ENCODE measurements around the gene VPS26B. TPM values are rescaled to one million over a fixed set of nuclear protein-coding genes. Genes with fewer than 3 reads are reported as not detected.
A peak's percentile ranks its signal among the peaks of the same experiment; 100 is the strongest.

VPS26B gene
- total RNA-seq, 2 donors from 2014 or later, result 32.5 to 33.6 TPM

GRCh38 chr11:134226806-134227325 lies 2.4 kb downstream of the VPS26B start:
- no peaks in the 10 kb centered on the region for H3K9me3 Mint-ChIP-seq
- no peak overlapping the region for H3K27ac Mint-ChIP-seq
- H3K36me3 Mint-ChIP-seq (ENCODE audit: low read depth), result peaks cover 3% of the 10 kb centered on the region
- Histone ChIP-seq H3K27ac (ENCODE audit: low read depth, low read length) (no peak overlapping the region), H3K9me3 (ENCODE audit: control insufficient read depth, low read length) (no peaks in the 10 kb centered on the region), H3K36me3 (ENCODE audit: control insufficient read depth, insufficient read depth, low read length) (peaks cover 4% of the 10 kb centered on the region), H3K4me1 (ENCODE audit: control insufficient read depth, insufficient read depth, low read length) (peaks cover 12% of the 10 kb centered on the region), H3K27me3 (ENCODE audit: control insufficient read depth, insufficient read depth, low read length, poor library complexity, severe bottlenecking) (no peaks in the 10 kb centered on the region), H3K9ac (ENCODE audit: extremely low read depth, low read length, poor library complexity, severe bottlenecking) (no peak overlapping the region), H3K4me3 (ENCODE audit: low read length) (peak overlapping the region; percentile 93)
- no peak for DNase-seq
- TF ChIP-seq, protein P1, sequence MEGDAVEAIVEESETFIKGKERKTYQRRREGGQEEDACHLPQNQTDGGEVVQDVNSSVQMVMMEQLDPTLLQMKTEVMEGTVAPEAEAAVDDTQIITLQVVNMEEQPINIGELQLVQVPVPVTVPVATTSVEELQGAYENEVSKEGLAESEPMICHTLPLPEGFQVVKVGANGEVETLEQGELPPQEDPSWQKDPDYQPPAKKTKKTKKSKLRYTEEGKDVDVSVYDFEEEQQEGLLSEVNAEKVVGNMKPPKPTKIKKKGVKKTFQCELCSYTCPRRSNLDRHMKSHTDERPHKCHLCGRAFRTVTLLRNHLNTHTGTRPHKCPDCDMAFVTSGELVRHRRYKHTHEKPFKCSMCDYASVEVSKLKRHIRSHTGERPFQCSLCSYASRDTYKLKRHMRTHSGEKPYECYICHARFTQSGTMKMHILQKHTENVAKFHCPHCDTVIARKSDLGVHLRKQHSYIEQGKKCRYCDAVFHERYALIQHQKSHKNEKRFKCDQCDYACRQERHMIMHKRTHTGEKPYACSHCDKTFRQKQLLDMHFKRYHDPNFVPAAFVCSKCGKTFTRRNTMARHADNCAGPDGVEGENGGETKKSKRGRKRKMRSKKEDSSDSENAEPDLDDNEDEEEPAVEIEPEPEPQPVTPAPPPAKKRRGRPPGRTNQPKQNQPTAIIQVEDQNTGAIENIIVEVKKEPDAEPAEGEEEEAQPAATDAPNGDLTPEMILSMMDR (conservative IDR thresholded peaks at IDR 0.05), result no peak
- no peaks in the 10 kb centered on the region for H3K27me3 Mint-ChIP-seq (ENCODE audit: insufficient read depth)
- peak overlapping the region; percentile 72 for H3K4me3 Mint-ChIP-seq
- 93 to 100% methylated on average over 1 to 5 of the region's 5 CpGs for WGBS, 2 experiments (ENCODE audit: insufficient coverage in 1 of 2, insufficient read length in 1 of 2)
- H3K4me1 Mint-ChIP-seq, result peaks cover 22% of the 10 kb centered on the region

- WGBS, 2 experiments (ENCODE audit: insufficient coverage in 1 of 2, insufficient read length in 1 of 2), result 90 to 91% methylated on average over 5 to 6 of the region's 6 CpGs
- H3K9me3 Mint-ChIP-seq, result no peaks in the 10 kb centered on the region
- TF ChIP-seq, protein P1 (conservative IDR thresholded peaks at IDR 0.05), result no peak
- Histone ChIP-seq H3K9ac (ENCODE audit: extremely low read depth, low read length, poor library complexity, severe bottlenecking) (no peak overlapping the region), H3K27ac (ENCODE audit: low read depth, low read length) (no peak overlapping the region), H3K4me3 (ENCODE audit: low read length) (no peak overlapping the region), H3K27me3 (ENCODE audit: control insufficient read depth, insufficient read depth, low read length, poor library complexity, severe bottlenecking) (no peaks in the 10 kb centered on the region), H3K9me3 (ENCODE audit: control insufficient read depth, low read length) (no peaks in the 10 kb centered on the region), H3K36me3 (ENCODE audit: control insufficient read depth, insufficient read depth, low read length) (peaks cover 4% of the 10 kb centered on the region), H3K4me1 (ENCODE audit: control insufficient read depth, insufficient read depth, low read length) (peaks cover 6% of the 10 kb centered on the region)
- no peaks in the 10 kb centered on the region for H3K27me3 Mint-ChIP-seq (ENCODE audit: insufficient read depth)
- no peak overlapping the region for H3K27ac Mint-ChIP-seq
- H3K4me1 Mint-ChIP-seq, result peaks cover 14% of the 10 kb centered on the region
- DNase-seq, result no peak
- no peak overlapping the region for H3K4me3 Mint-ChIP-seq
- H3K36me3 Mint-ChIP-seq (ENCODE audit: low read depth), result peaks cover 3% of the 10 kb centered on the region
These were observed 4.2 kb downstream of the VPS26B start for GRCh38 chr11:134228625-134229024.

DNA sequence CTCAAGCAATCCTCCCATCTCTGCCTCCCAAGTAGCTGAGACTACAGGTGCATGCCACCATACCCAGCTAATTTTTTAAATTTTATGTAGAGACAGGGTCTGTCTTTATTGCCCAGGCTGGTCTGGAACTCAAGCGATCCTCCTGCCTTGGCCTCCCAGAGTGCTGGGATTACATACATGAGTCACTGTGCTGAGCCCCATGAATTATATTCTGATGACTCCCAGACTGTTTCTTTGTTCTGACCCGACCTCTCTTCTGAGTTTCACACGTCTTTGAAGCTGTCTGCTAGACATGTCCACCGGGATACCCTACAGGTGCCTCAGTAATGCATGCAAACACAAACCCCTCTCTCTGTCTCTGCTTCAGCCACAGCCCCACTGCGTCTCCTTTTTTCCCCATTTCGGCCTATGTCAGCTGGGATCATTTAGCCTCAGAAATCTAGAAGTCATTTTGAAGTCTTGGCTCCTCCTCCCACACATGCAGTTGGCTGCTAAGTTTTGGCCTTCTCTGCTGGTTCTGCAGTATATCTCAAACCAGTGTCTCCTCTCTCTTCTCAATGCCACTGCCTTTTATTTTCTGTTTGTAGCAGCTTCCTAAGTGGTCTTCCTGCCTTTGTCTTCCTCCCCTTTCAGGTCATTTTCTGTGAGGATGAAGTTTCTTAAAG lies 4.8 kb downstream of the VPS26B start:
- peaks cover 3% of the 10 kb centered on the region for H3K36me3 Mint-ChIP-seq (ENCODE audit: low read depth)
- H3K27me3 ChIP-seq (ENCODE audit: control insufficient read depth, insufficient read depth, low read length, poor library complexity, severe bottlenecking), result no peaks in the 10 kb centered on the region
- DNase-seq, result no peak
- H3K4me3 Mint-ChIP-seq, result no peak overlapping the region
- peaks cover 4% of the 10 kb centered on the region for H3K36me3 ChIP-seq (ENCODE audit: control insufficient read depth, insufficient read depth, low read length)
- no peaks in the 10 kb centered on the region for H3K27me3 Mint-ChIP-seq (ENCODE audit: insufficient read depth)
- WGBS, 2 experiments (ENCODE audit: insufficient coverage in 1 of 2, insufficient read length in 1 of 2), result 78 to 81% methylated on average over 5 to 6 of the region's 6 CpGs
- no peak overlapping the region for H3K4me3 ChIP-seq (ENCODE audit: low read length)
- TF ChIP-seq, protein P1 (conservative IDR thresholded peaks at IDR 0.05), result no peak
- no peak overlapping the region for H3K27ac ChIP-seq (ENCODE audit: low read depth, low read length)
- peaks cover 6% of the 10 kb centered on the region for H3K4me1 ChIP-seq (ENCODE audit: control insufficient read depth, insufficient read depth, low read length)
- H3K9ac ChIP-seq (ENCODE audit: extremely low read depth, low read length, poor library complexity, severe bottlenecking), result no peak overlapping the region
- no peaks in the 10 kb centered on the region for H3K9me3 Mint-ChIP-seq
- H3K27ac Mint-ChIP-seq, result no peak overlapping the region
- H3K9me3 ChIP-seq (ENCODE audit: control insufficient read depth, low read length), result no peaks in the 10 kb centered on the region
- H3K4me1 Mint-ChIP-seq, result peaks cover 14% of the 10 kb centered on the region

Measured in endodermal cell (in vitro differentiated cells).